ENCODE measurements around the gene NRG3.

DNA sequence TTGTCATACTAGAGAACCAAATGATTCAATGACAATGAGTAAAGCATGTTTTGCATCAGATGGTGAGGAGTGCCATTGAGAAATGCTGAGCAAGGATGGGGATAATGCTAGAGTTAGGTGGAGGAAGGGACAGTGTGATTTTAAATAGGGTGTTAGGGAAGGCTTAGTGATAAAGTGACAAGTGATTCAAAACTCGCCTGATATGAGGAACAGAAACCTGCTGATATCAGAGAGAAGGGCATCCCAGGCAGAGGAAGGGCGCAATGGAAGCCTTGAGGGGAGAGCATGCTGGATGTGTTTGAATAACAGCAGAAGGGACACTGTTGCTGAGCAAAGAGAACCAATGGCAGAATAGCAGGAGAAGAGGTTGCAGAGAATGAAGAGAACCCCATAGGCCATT is 196.2 kb downstream of the NRG3 start:
- TF ChIP-seq, protein P1, sequence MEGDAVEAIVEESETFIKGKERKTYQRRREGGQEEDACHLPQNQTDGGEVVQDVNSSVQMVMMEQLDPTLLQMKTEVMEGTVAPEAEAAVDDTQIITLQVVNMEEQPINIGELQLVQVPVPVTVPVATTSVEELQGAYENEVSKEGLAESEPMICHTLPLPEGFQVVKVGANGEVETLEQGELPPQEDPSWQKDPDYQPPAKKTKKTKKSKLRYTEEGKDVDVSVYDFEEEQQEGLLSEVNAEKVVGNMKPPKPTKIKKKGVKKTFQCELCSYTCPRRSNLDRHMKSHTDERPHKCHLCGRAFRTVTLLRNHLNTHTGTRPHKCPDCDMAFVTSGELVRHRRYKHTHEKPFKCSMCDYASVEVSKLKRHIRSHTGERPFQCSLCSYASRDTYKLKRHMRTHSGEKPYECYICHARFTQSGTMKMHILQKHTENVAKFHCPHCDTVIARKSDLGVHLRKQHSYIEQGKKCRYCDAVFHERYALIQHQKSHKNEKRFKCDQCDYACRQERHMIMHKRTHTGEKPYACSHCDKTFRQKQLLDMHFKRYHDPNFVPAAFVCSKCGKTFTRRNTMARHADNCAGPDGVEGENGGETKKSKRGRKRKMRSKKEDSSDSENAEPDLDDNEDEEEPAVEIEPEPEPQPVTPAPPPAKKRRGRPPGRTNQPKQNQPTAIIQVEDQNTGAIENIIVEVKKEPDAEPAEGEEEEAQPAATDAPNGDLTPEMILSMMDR (IDR thresholded peaks at IDR 0.05): no peak
- no peak for TF ChIP-seq POLR2A (IDR thresholded peaks at IDR 0.05)

Measured in testis (tissue), 2 donors.